Ascending aorta (tissue), 2 donors: ENCODE data around the gene CCNL2. TPM values are rescaled to one million over a fixed set of nuclear protein-coding genes. Genes with fewer than 3 reads are reported as not detected.
A peak's percentile ranks its signal among the peaks of the same experiment; 100 is the strongest.

Experiments
- DNase-seq, 2 donors: peaks; one replicate each; pipeline ENCODE4 v3.0.0-alpha.2; 2019; ENCODE audit warnings: low spot score in 2 of 2
- H3K27ac ChIP-seq, 2 donors: fragments of 200-600 bp; sonication (generic); one replicate each; pipeline ENCODE4 v1.5.1; 2016 to 2017; ENCODE audit warnings: mild to moderate bottlenecking in 1 of 2
- H3K27me3 ChIP-seq: fragments of 200-600 bp; sonication (generic); one replicate; pipeline ENCODE4 v1.5.1; 2017
- H3K36me3 ChIP-seq, 2 donors: fragments of 200-600 bp; sonication (generic); one replicate each; pipeline ENCODE4 v1.5.1; 2016
- H3K4me1 ChIP-seq, 2 donors: fragments of 200-600 bp; sonication (generic); one replicate each; pipeline ENCODE4 v1.5.1; 2016 to 2017; ENCODE audit warnings: mild to moderate bottlenecking in 1 of 2
- H3K4me3 ChIP-seq, 2 donors: fragments of 200-600 bp; sonication (generic); one replicate each; pipeline ENCODE4 v1.5.1; 2016 to 2017; ENCODE audit warnings: mild to moderate bottlenecking in 1 of 2
- H3K9me3 ChIP-seq, 2 donors: fragments of 200-600 bp; sonication (generic); one replicate each; pipeline ENCODE4 v1.5.1; 2016
- intact Hi-C: fragments of 100-400 bp; cut with DNase I; formaldehyde crosslinking; loops from one replicate; pipeline ENCODE4 v1.15.1; 2023
- total RNA-seq: library from RNA; depleted of rRNA; stranded (reverse); fragments of >200 nt; gene quantifications from one replicate; pipeline ENCODE4 v1.1.0, GENCODE V29; 2016
- TF ChIP-seq, protein P1 (sequence below), 3 experiments: fragments of 200-600 bp in 2 of 3; fragments of 450-650 bp in 1 of 3; sonication (generic) in 2 of 3; IDR thresholded peaks; one replicate each; pipeline ENCODE4 v1.5.1; 2016 to 2019; ENCODE audit warnings: antibody characterized with exemption in 3 of 3, mild to moderate bottlenecking in 1 of 3, moderate library complexity in 1 of 3

The CCNL2 gene
- total RNA-seq, 1 donor from 2014 or later = 150 TPM

DNA sequence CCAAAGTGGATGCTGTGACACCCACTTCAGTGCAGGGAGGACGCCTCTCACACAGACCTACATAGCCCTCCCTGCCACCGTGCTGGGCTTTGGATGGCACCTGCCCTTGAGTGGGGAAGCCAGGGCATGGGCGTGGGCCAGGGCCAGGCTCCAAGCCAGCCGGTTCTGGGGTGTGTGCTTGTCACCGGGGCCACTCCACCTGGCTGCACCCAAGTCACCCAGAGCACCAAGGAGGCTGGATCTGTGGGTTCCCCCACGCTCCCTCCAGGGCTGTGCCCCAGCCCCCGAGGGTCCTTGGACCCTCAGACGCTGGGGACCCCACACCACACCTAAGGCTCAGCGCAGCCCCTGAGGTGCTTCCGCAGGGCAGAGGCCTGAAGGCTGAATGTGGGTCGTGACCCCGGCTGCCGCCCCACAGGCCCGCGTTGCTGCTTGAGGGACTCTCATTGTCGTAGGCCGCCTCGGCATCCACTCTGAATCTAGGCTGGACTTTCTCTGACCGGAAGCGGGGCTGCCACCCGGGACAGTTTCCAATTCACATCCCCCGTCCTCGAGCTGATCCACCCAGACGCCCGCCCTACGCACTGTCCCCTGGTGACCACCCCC is 42.2 kb downstream of the CCNL2 start:
- no peak for DNase-seq
- no peaks in the 10 kb centered on the region for H3K27me3 ChIP-seq
- TF ChIP-seq, protein P1, sequence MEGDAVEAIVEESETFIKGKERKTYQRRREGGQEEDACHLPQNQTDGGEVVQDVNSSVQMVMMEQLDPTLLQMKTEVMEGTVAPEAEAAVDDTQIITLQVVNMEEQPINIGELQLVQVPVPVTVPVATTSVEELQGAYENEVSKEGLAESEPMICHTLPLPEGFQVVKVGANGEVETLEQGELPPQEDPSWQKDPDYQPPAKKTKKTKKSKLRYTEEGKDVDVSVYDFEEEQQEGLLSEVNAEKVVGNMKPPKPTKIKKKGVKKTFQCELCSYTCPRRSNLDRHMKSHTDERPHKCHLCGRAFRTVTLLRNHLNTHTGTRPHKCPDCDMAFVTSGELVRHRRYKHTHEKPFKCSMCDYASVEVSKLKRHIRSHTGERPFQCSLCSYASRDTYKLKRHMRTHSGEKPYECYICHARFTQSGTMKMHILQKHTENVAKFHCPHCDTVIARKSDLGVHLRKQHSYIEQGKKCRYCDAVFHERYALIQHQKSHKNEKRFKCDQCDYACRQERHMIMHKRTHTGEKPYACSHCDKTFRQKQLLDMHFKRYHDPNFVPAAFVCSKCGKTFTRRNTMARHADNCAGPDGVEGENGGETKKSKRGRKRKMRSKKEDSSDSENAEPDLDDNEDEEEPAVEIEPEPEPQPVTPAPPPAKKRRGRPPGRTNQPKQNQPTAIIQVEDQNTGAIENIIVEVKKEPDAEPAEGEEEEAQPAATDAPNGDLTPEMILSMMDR (IDR thresholded peaks at IDR 0.05) = no peak
- intact Hi-C loops = no loop called here
- peak overlapping the region; percentile 90 to 92 for H3K27ac ChIP-seq
- peaks cover 14 to 19% of the 10 kb centered on the region in 2 donors for H3K36me3 ChIP-seq
- no peaks in the 10 kb centered on the region for H3K9me3 ChIP-seq
- H3K4me1 ChIP-seq = peaks cover 30 to 73% of the 10 kb centered on the region in 2 donors
- H3K4me3 ChIP-seq = peak overlapping the region; percentile 54 to 65

DNA sequence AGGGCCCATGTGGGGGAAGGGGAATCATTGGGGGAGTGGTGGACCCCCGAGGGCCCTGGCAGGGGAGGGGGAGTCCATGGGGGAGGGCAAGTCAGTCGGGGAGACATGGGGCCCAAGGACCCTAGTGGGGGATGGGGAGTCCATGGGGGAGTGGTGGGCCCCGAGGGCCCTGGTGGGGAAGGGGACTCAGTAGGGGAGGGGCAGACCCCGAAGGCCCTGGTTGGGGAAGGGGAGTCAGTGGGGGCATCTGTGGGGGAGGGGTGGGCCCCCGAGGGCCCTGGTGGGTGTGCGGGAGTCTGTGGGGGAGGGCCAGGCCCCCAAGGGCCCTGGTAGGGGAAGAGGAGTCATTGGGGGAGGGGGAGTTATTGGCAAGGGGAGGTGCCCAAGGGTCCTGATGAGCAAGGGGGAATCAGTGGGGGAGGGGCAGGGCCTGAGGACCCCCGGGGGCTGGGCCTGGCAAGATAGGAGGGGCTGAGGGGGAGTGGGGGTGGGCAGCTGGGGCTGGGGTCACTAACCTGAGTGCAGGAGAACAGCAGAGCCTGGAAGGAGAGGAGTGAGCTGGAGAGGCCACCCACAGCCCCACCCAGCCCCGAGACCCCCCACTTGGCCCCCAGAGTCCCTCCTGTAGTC is 42.9 kb downstream of the CCNL2 start:
- DNase-seq = no peak
- Histone ChIP-seq H3K27ac (peak overlapping the region; percentile 90 to 92), H3K36me3 (peaks cover 14 to 19% of the 10 kb centered on the region in 2 donors), H3K9me3 (no peaks in the 10 kb centered on the region), H3K27me3 (no peaks in the 10 kb centered on the region), H3K4me1 (peaks cover 35 to 74% of the 10 kb centered on the region in 2 donors), H3K4me3 (peak overlapping the region; percentile 54 to 65)
- TF ChIP-seq, protein P1 (IDR thresholded peaks at IDR 0.05) = no peak
- intact Hi-C loops = no loop called here

DNA sequence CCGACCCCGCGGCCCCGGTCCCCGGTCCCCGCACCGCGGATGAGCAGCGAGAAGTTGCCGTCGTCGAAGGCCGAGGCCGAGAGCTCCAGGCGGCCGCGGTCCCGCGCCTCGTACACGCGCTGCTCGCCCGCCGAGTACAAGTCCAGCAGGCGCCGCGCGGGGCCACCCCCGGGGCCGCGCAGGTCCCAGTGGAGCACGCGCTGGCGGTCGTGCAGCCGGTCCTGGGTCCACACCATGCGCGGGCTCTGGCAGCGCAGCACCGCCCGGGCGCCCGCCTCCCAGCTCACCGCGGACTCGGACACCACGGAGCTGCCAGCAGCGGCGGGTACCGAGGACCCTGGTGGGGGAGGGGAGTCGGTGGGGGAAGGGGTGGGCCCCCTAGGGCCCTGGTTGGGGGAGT is 43.7 kb downstream of the CCNL2 start:
- Histone ChIP-seq H3K27ac (peak overlapping the region; percentile 90 to 92), H3K27me3 (no peaks in the 10 kb centered on the region), H3K9me3 (no peaks in the 10 kb centered on the region), H3K4me3 (peak overlapping the region; percentile 54 to 65), H3K4me1 (peaks cover 30 to 67% of the 10 kb centered on the region in 2 donors), H3K36me3 (peaks cover 14 to 19% of the 10 kb centered on the region in 2 donors)
- no peak for DNase-seq
- TF ChIP-seq, protein P1 (IDR thresholded peaks at IDR 0.05) = no peak
- intact Hi-C loops = no loop called here

DNA sequence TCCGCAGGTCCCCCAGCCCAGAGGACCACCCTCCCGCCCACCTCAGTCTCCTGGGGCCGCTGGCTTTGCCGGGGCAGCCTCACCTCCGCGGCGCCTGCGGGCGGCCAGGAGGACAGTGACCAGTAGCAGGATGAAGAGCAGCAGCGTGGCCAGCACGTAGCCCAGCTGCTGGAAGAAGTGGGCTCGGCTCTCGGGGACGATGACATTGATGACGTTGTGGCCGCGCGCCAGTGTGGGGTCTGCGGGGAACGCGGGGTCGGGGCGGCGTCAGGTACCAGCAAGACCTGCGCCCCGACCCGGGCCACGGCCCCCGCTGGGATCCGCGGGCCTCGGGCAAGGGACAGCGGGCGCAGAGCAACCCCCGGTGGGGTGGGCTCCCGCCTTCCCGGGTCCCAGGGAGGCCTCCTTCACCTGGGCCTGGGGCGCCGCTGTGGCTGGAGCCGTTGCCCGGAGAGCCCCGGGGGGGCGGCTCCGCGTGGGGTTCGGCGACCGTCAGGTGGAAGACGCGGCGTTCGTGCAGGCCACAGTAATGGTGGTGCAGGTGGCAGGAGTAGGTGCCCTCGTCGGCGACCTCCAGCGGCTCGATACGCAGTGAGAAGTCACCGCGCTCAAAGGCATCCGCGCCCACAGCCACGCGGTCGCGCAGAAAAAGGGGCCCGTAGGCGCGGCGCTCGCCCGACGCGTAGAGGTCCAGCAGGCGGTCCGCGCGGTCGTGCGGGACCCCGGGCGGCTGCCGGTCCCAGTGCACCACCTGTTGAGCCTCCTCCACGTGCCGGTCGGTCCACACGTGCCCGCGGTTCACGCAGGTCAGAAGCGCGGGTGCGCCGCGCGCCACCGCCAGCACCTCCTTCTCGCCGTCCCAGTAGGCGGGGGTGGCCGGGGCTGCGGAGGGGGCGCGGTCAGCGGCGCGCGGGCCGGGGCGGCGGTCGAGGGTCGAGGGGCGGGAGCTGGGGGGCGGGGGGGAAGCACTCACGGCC is 44.6 kb downstream of the CCNL2 start:
- intact Hi-C loops = no loop called here
- no peaks in the 10 kb centered on the region for H3K27me3 ChIP-seq
- TF ChIP-seq, protein P1 (IDR thresholded peaks at IDR 0.05) = no peak
- H3K9me3 ChIP-seq = no peaks in the 10 kb centered on the region
- no peak for DNase-seq
- peak overlapping the region; percentile 54 to 65 for H3K4me3 ChIP-seq
- peaks cover 14 to 19% of the 10 kb centered on the region in 2 donors for H3K36me3 ChIP-seq
- peaks cover 23 to 59% of the 10 kb centered on the region in 2 donors for H3K4me1 ChIP-seq
- H3K27ac ChIP-seq = peak overlapping the region; percentile 90 to 92

DNA sequence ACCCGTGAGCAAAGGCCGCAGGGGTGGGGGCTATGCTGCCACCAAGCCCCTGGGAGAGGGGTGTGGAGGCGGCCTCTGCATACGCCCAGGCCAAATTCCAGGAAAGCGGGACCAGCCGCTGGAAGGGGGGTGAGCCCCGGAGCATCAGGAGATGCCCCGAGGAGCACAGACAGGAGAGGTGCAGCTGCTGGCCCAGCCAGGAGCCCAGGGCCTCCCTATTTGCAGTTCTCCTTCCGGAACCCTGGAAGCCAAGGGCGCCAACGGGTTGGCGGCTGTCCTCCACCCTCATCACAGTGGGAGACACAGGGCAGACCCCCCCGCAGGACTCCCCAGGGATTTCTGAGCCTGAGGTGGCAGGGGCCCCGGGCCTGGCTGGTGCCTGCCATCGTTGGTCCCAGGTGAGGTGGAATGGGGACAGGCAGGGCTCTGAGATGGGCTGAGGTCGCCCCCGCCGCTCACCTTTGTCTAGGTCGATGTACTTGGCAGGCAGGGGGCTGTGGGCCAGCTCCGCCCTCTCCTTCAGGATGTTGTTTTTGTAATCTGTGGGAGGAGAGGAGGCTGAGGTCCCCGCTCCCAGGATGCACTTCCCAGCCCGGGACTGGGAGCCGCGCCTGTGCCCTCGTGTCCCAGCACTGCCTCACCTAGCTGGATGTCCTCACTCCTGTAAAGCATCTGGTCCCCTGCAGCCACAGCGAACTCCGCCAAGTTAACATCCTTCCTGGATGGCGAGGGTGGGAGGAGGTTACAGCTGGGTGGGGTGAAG is 45.6 kb downstream of the CCNL2 start:
- Histone ChIP-seq H3K4me3 (no peak overlapping the region), H3K4me1 (peaks cover 16 to 49% of the 10 kb centered on the region in 2 donors), H3K36me3 (peaks cover 14 to 19% of the 10 kb centered on the region in 2 donors), H3K9me3 (no peaks in the 10 kb centered on the region), H3K27me3 (no peaks in the 10 kb centered on the region), H3K27ac (peak overlapping the region; percentile 23 to 54)
- intact Hi-C loops = no loop called here
- no peak for DNase-seq
- TF ChIP-seq, protein P1 (IDR thresholded peaks at IDR 0.05) = no peak
